ENCODE results near the gene TXNIP.

The TXNIP gene

DNA sequence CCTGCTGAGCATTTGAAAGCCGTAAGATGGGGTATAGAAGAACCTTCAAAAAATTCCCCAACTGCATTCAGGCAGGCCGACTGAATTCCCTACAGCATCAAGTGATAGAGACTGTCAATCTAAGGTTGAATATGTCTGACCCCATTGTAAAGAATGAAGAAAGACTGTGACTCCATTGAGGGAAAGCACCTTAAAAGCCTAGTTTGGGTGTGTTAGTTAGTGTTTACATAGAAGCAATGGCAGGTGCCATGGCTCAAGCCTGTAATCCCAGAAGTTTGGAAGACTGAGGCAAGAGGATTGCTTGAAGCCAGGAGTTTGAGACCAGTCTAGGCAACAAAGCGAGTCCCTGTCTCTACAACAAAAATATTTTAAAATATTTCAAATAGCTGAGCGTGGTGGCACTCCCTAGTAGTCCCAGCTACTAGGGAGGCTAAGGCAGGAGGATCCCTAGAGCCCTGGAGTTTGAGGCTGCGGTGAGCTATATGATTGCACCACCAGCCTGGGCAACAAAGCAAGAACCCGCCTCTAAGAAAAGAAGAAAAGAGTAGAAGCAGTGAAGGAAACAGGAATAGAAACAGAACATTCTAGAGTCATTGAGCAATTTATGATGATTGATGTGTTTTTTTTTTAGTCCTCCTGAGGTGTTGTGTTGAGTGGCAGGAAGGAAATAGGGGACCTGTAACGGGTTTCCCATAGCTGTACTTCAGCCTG is 16.5 kb downstream of the TXNIP start:
- Histone ChIP-seq H3K9me3 (no peaks in the 10 kb centered on the region), H3K4me3 (ENCODE audit: low read depth in 1 of 2, low read length in 1 of 2) (peak overlapping the region; percentile 52 to 54)

DNA sequence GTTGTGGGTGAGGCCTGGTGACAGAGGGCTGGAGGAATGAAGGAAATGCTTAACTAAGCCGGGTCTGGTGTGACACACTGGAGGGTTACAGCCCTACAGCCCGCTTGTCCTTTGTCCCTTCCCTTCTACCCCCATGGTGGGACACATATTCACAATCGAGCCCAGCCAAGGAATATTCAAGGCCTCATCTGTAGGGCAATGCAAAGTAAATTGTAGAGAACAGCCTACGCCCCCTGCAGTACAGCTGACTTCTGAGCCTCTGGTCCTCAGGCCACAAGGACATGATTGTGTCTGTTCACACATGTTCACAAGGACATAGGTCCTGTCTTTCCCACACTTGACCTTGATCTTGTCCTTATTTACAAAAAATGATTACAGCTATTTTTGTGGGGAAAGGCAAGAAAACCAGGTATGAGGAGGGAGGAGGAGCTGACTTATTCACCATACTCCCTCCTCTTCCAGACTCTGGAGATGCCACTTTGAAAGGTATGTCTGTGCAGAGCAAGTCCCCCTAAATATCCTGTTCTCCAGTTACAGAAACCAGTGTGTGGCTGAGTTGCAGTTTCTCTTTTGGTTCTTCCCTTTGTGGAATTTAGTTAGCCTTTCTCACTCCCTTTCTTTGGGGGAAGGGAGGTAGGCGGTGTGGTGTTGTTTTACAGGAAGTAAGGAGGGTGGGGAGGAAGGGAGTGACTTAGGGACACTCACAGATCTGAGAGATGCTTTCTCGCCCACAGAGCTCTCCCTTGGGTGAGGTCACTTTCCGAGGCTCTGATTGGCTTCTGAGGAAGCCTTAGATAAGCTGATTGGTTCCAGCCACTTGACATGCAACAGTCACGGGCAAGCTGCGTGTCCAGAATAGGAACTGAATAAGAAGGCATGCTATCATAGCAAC is 17.3 kb downstream of the TXNIP start:
- Histone ChIP-seq H3K27me3 (no peaks in the 10 kb centered on the region), H3K4me1 (ENCODE audit: control insufficient read depth in 1 of 2, insufficient read depth in 1 of 2, low read depth in 1 of 2, low read length in 1 of 2) (peaks cover 70% of the 10 kb centered on the region in 2 experiments), H3K27ac (peak overlapping the region; percentile 99), H3K9me3 (no peaks in the 10 kb centered on the region), H3K4me3 (ENCODE audit: low read depth in 1 of 2, low read length in 1 of 2) (peak overlapping the region; percentile 52 to 54), H3K36me3 (no peaks in the 10 kb centered on the region)
- TF ChIP-seq, protein P1, sequence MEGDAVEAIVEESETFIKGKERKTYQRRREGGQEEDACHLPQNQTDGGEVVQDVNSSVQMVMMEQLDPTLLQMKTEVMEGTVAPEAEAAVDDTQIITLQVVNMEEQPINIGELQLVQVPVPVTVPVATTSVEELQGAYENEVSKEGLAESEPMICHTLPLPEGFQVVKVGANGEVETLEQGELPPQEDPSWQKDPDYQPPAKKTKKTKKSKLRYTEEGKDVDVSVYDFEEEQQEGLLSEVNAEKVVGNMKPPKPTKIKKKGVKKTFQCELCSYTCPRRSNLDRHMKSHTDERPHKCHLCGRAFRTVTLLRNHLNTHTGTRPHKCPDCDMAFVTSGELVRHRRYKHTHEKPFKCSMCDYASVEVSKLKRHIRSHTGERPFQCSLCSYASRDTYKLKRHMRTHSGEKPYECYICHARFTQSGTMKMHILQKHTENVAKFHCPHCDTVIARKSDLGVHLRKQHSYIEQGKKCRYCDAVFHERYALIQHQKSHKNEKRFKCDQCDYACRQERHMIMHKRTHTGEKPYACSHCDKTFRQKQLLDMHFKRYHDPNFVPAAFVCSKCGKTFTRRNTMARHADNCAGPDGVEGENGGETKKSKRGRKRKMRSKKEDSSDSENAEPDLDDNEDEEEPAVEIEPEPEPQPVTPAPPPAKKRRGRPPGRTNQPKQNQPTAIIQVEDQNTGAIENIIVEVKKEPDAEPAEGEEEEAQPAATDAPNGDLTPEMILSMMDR (IDR thresholded peaks at IDR 0.05) = peak; percentile 42

More for the DNA sequence above, 16.5 kb downstream of the TXNIP start:
- Histone ChIP-seq H3K27me3 (no peaks in the 10 kb centered on the region), H3K27ac (peak overlapping the region; percentile 99), H3K4me1 (ENCODE audit: control insufficient read depth in 1 of 2, insufficient read depth in 1 of 2, low read depth in 1 of 2, low read length in 1 of 2) (peaks cover 78% of the 10 kb centered on the region in 2 experiments), H3K36me3 (no peaks in the 10 kb centered on the region)
- TF ChIP-seq, protein P1 (IDR thresholded peaks at IDR 0.05) = peak; percentile 4

- TF ChIP-seq, protein P1 (IDR thresholded peaks at IDR 0.05) = no peak
- Histone ChIP-seq H3K9me3 (no peaks in the 10 kb centered on the region), H3K27me3 (no peaks in the 10 kb centered on the region), H3K4me3 (ENCODE audit: low read depth in 1 of 2, low read length in 1 of 2) (peak overlapping the region; percentile 52 to 54), H3K4me1 (ENCODE audit: control insufficient read depth in 1 of 2, insufficient read depth in 1 of 2, low read depth in 1 of 2, low read length in 1 of 2) (peaks cover 64% of the 10 kb centered on the region in 2 experiments), H3K36me3 (no peaks in the 10 kb centered on the region), H3K27ac (peak overlapping the region; percentile 99)
Measured at GRCh38 chr1:145978471-145978853, 17.9 kb downstream of the TXNIP start.

DNA sequence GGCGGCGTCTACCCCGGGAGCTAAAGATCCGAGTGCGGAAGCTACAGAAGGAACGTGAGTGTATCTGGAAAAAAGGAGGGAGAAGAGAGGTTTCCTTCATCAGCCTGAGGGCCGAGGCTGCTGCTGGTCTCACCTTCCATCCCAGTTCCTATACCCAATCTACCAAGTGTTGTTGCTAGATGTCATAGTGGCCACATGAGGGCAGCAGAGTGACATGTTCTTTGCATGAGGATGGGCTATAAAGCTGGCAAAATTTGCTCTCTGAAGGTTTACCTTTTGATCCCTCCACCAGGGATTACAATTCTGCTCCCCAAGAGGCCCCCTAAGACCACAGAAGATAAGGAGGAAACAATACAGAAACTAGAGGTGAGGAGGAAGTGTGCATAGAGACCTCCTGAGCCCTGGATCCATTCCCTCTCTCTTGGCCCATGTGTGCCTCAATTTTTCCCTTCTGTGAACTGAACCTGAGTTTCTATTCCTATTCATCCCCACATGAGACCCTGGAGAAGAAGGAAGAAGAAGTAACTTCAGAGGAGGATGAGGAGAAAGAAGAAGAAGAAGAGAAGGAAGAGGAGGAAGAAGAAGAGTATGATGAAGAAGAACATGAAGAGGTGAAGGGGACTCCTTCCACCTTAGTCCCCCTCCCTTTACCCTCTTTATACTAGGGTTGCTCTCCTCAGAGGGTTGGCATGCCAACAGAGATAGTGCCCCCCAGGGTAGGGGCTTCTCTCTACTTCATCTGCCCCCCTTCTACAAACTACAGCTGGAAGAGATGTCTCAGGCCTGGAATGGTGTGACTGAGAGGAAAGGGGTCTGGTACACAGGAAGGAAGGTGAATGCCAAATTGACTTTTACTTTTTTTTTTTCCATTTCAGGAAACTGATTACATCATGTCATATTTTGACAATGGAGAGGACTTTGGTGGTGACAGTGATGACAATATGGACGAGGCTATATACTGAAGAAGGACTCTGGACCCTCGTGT is 18.6 kb downstream of the TXNIP start:
- TF ChIP-seq, protein P1 (IDR thresholded peaks at IDR 0.05) = peak; percentile 91
- H3K4me3 ChIP-seq (ENCODE audit: low read depth in 1 of 2, low read length in 1 of 2) = peak overlapping the region; percentile 52 to 54
- no peaks in the 10 kb centered on the region for H3K9me3 ChIP-seq
- H3K4me1 ChIP-seq (ENCODE audit: control insufficient read depth in 1 of 2, insufficient read depth in 1 of 2, low read depth in 1 of 2, low read length in 1 of 2) = peaks cover 58 to 59% of the 10 kb centered on the region in 2 experiments
- peak overlapping the region; percentile 99 for H3K27ac ChIP-seq
- no peaks in the 10 kb centered on the region for H3K36me3 ChIP-seq
- no peaks in the 10 kb centered on the region for H3K27me3 ChIP-seq

DNA sequence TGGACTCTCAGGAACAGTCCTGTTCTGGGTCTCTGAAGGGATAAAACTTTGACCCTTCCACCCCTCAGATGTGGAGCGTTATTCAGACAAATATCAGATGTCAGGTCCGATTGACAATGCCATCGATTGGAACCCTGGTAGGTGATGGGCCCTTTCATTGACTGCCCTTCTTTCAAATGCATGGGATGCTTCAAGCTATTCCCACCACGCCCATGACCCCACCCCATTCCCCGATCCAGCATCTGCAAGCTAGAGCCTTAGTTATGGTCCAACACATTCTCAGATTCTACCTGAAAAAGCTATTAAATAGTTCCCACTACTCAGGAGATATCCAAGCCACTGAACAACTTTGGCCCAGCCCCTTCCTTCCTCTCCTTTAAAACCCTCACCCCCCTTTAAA is 19.4 kb downstream of the TXNIP start:
- no peaks in the 10 kb centered on the region for H3K9me3 ChIP-seq
- TF ChIP-seq, protein P1 (IDR thresholded peaks at IDR 0.05) = no peak
- no peaks in the 10 kb centered on the region for H3K36me3 ChIP-seq
- no peak overlapping the region for H3K4me3 ChIP-seq (ENCODE audit: low read depth in 1 of 2, low read length in 1 of 2)
- H3K4me1 ChIP-seq (ENCODE audit: control insufficient read depth in 1 of 2, insufficient read depth in 1 of 2, low read depth in 1 of 2, low read length in 1 of 2) = peaks cover 55 to 58% of the 10 kb centered on the region in 2 experiments
- H3K27ac ChIP-seq = peak overlapping the region; percentile 99
- no peaks in the 10 kb centered on the region for H3K27me3 ChIP-seq
